Left lung (tissue), 10 donors: Measurements from ENCODE around the gene ABAT. TPM values are rescaled to one million over a fixed set of nuclear protein-coding genes. Genes with fewer than 3 reads are reported as not detected.
"Not testable (repeated sequence)": the region's sequence is repeated elsewhere in the genome, so short reads cannot be mapped to it uniquely, and the experiment has no call there.

Source experiments
- ATAC-seq: fragments of 200-7000 bp; cut with Tn5 transposase; one replicate; pipeline ENCODE4 v1.9.1; 2020; ENCODE audit warnings: moderate library complexity
- DNase-seq, 4 donors: peaks; one replicate each; pipeline ENCODE4 v3.0.0-alpha.2; 2013 to 2020
- H3K27ac ChIP-seq, 2 donors: fragments of 200-600 bp; sonication (generic) in 1 of 2; one replicate each; pipeline versions ENCODE4 v1.5.0 to v1.8.0; 2020 to 2021
- H3K27me3 ChIP-seq, 2 donors: fragments of 200-600 bp; sonication (generic) in 1 of 2; one replicate each; pipeline versions ENCODE4 v1.5.0 to v1.8.0; 2020 to 2021
- H3K36me3 ChIP-seq, 2 donors: fragments of 200-600 bp; sonication (generic) in 1 of 2; one replicate each; pipeline versions ENCODE4 v1.5.0 to v1.8.0; 2020 to 2021
- H3K4me1 ChIP-seq, 2 donors: fragments of 200-600 bp; one replicate each; pipeline ENCODE4 v1.8.0; 2021
- H3K4me3 ChIP-seq, 2 donors: fragments of 200-600 bp; sonication (generic) in 1 of 2; one replicate each; pipeline versions ENCODE4 v1.5.0 to v1.8.0; 2020 to 2021; ENCODE audit warnings: mild to moderate bottlenecking in 1 of 2
- H3K9me3 ChIP-seq, 2 donors: fragments of 200-600 bp; sonication (generic) in 1 of 2; one replicate each; pipeline versions ENCODE4 v1.5.0 to v1.8.0; 2020 to 2021
- CTCF ChIP-seq, 2 donors: fragments of 200-600 bp; sonication (generic) in 1 of 2; IDR thresholded peaks; one replicate each; pipeline versions ENCODE4 v1.5.0 to v1.8.0; 2021; ENCODE audit warnings: antibody characterized with exemption in 2 of 2
- intact Hi-C, 2 donors: fragments of 100-400 bp; cut with DNase I; formaldehyde crosslinking; loops; one replicate each; pipeline versions ENCODE4 v1.11.2 to v1.14.2; 2022
- polyA plus RNA-seq, 6 donors: library from polyadenylated mRNA; unstranded; fragments of 120-200 nt; gene quantifications; one replicate each; pipeline ENCODE4 v1.2.1, GENCODE V29; 2013; ENCODE audit not compliant: insufficient read length in 6 of 6
- total RNA-seq, 2 donors: library from RNA; stranded (reverse); fragmentation: NEBNext Ultra II Directional; extraction: Animal tissue kit (Norgen Biotek cat#: 25700); gene quantifications; one replicate each; pipeline ENCODE4 v1.2.1, GENCODE V29; 2021
- donor health status: DM: no; HTN: yes; CAD: no.
- donor health status: DM: no; HTN: no; CAD: no.

Gene ABAT
- total and polyA plus RNA-seq, 8 donors, result 8.0 to 42.6 (median 35.3) TPM

GRCh38 chr16:8785408-8785807 is 111.0 kb downstream of the ABAT start:
- H3K4me3 ChIP-seq, result no peak overlapping the region
- no peaks in the 10 kb centered on the region for H3K27me3 ChIP-seq
- intact Hi-C loops, result no loop called here
- no peak for DNase-seq
- no peak overlapping the region for H3K27ac ChIP-seq
- H3K9me3 ChIP-seq, result no peaks in the 10 kb centered on the region
- ATAC-seq, result no peak
- H3K36me3 ChIP-seq, result no peaks in the 10 kb centered on the region
- no peaks in the 10 kb centered on the region for H3K4me1 ChIP-seq
- no peak for TF ChIP-seq CTCF (IDR thresholded peaks at IDR 0.05)

GRCh38 chr16:8786316-8786715 is 111.9 kb downstream of the ABAT start:
- H3K9me3 ChIP-seq, H3K4me3 ChIP-seq, H3K27me3 ChIP-seq, ATAC-seq, H3K4me1 ChIP-seq, H3K27ac ChIP-seq, H3K36me3 ChIP-seq, intact Hi-C loops: not testable (repeated sequence)
- DNase-seq, result peak in 1 of 4 donors; percentile 53

DNA sequence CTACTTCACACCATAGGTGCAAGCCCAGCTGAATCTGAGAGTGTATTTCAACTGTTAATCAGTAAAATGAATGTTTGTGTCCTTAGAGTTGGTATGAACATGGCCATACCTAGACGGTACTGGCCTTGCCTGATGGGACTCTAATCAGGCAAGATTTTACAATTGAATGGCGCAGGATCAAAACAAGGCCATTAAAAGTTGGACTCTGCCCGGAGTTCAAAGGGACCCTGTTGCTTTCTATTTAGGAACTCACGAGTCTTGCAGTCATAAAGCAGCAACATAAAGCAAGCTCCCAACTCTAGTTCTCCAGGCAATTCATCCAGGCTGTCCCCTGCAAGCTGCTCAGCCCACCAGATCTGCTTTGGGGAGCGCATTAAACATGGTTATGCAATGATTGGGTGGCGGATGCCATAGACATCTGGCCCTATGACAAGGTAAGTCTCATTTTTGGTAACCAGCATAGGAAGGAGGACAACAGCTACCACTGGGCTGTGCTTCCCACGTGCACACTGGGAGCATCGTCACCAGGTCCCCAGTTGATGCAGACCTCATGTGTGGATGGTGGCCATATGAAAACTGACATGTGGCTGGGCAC is 114.3 kb downstream of the ABAT start:
- H3K27ac ChIP-seq, result no peak overlapping the region
- H3K36me3 ChIP-seq, result no peaks in the 10 kb centered on the region
- intact Hi-C loops, result no loop called here
- DNase-seq (no peak), ATAC-seq (no peak)
- no peaks in the 10 kb centered on the region for H3K27me3 ChIP-seq
- no peak for TF ChIP-seq CTCF (IDR thresholded peaks at IDR 0.05)
- no peaks in the 10 kb centered on the region for H3K4me1 ChIP-seq
- no peak overlapping the region for H3K4me3 ChIP-seq
- no peaks in the 10 kb centered on the region for H3K9me3 ChIP-seq

- intact Hi-C loops, result loop anchor here in 1 of 2 donors (10.0 kb wide), 1 partner anchor 130 kb away; no protein-coding TSS in a partner anchor
- no peak for DNase-seq
- H3K27me3 ChIP-seq, result no peaks in the 10 kb centered on the region
- no peak overlapping the region for H3K4me3 ChIP-seq
- peaks cover 19 to 32% of the 10 kb centered on the region in 2 donors for H3K4me1 ChIP-seq
- H3K27ac ChIP-seq, result no peak overlapping the region
- H3K9me3 ChIP-seq, result no peaks in the 10 kb centered on the region
- TF ChIP-seq CTCF (IDR thresholded peaks at IDR 0.05), result no peak
- H3K36me3 ChIP-seq, result peaks cover 0 to 2% of the 10 kb centered on the region in 2 donors
- no peak for ATAC-seq
Observed at GRCh38 chr16:8795091-8795490, 120.7 kb downstream of the ABAT start.

- no peaks in the 10 kb centered on the region for H3K27me3 ChIP-seq
- no peak overlapping the region for H3K27ac ChIP-seq
- intact Hi-C loops, result loop anchor here in 1 of 2 donors (10.0 kb wide), 1 partner anchor 131 kb away; no protein-coding TSS in a partner anchor
- H3K4me3 ChIP-seq, result no peak overlapping the region
- H3K36me3 ChIP-seq, result peaks cover 0 to 9% of the 10 kb centered on the region in 2 donors
- DNase-seq (no peak), ATAC-seq (no peak)
- peaks cover 19 to 38% of the 10 kb centered on the region in 2 donors for H3K4me1 ChIP-seq
- TF ChIP-seq CTCF (IDR thresholded peaks at IDR 0.05), result no peak
- no peaks in the 10 kb centered on the region for H3K9me3 ChIP-seq
Observed at GRCh38 chr16:8795818-8796217, 121.4 kb downstream of the ABAT start.
